Fibroblast of lung (primary cell): ENCODE measurements around the gene TET2.

Experiments used
- EZH2 ChIP-seq: IDR thresholded peaks from 2 replicates; pipeline ENCODE4 v1.5.1; 2012; ENCODE audit warnings: low read length, control low read depth, mild to moderate bottlenecking; ENCODE audit errors: missing control alignments
- TF ChIP-seq, protein P1 (sequence below), 2 donors: IDR thresholded peaks in 1 of 2; conservative IDR thresholded peaks in 1 of 2; 1 replicate in 1 of 2; 2 replicates in 1 of 2; pipeline ENCODE4 v1.5.1; 2011 to 2012; ENCODE audit warnings: low read length in 2 of 2, control low read depth in 1 of 2, inconsistent platforms in 1 of 2, low read depth in 1 of 2, mild to moderate bottlenecking in 1 of 2

DNA sequence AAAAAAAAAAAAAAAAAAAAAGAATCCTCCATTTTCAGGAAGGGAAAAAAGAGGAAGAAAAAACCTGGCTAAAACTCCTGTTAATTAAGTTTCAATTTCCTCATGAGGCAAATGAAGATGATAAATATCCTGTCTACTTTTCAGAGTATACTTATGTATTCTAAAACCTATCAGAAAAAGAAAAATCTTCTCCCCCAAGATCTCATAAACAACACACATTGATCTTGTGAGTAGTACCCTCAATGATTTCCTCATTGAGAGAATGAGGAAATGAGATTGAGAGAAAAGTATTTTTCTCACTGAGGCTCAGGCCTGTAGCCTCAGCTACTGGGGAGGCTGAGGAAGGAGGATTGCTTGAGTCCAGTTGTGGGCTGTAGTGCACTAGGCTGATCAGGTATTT lies 146.7 kb downstream of the TET2 start:
- TF ChIP-seq, protein P1, sequence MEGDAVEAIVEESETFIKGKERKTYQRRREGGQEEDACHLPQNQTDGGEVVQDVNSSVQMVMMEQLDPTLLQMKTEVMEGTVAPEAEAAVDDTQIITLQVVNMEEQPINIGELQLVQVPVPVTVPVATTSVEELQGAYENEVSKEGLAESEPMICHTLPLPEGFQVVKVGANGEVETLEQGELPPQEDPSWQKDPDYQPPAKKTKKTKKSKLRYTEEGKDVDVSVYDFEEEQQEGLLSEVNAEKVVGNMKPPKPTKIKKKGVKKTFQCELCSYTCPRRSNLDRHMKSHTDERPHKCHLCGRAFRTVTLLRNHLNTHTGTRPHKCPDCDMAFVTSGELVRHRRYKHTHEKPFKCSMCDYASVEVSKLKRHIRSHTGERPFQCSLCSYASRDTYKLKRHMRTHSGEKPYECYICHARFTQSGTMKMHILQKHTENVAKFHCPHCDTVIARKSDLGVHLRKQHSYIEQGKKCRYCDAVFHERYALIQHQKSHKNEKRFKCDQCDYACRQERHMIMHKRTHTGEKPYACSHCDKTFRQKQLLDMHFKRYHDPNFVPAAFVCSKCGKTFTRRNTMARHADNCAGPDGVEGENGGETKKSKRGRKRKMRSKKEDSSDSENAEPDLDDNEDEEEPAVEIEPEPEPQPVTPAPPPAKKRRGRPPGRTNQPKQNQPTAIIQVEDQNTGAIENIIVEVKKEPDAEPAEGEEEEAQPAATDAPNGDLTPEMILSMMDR (conservative IDR thresholded peaks at IDR 0.05 in 1 of 2, IDR thresholded peaks at IDR 0.05 in 1 of 2; ENCODE audit: low read depth in 1 of 2, low read length in 2 of 2): no peak
- no peak for TF ChIP-seq EZH2
